ENCODE measurements around the gene GBE1.

GBE1 gene

DNA sequence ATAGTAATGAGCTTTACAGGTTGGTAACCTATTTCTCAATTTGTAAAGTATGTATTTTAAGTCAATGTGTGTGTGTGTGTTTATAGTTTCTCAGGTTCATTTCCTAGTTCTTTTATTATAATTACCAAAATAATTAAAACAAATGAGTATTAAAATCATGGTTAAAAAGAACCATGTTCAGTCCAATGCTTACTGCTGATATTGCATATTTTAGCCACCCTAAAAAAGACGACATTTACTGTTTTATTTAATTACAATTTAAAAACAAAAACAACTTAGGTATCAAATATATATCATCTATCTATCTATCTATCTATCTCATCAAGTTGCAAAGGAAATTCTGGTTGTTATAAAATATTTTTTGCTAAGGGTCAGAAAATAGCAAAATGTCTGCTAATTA, 203.3 kb downstream of the GBE1 start:
- DNase-seq (ENCODE audit: low read depth): no peak
- TF ChIP-seq, protein P1, sequence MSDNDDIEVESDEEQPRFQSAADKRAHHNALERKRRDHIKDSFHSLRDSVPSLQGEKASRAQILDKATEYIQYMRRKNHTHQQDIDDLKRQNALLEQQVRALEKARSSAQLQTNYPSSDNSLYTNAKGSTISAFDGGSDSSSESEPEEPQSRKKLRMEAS (IDR thresholded peaks at IDR 0.05; ENCODE audit: low read depth, low read length): no peak
- TF ChIP-seq, protein P2, sequence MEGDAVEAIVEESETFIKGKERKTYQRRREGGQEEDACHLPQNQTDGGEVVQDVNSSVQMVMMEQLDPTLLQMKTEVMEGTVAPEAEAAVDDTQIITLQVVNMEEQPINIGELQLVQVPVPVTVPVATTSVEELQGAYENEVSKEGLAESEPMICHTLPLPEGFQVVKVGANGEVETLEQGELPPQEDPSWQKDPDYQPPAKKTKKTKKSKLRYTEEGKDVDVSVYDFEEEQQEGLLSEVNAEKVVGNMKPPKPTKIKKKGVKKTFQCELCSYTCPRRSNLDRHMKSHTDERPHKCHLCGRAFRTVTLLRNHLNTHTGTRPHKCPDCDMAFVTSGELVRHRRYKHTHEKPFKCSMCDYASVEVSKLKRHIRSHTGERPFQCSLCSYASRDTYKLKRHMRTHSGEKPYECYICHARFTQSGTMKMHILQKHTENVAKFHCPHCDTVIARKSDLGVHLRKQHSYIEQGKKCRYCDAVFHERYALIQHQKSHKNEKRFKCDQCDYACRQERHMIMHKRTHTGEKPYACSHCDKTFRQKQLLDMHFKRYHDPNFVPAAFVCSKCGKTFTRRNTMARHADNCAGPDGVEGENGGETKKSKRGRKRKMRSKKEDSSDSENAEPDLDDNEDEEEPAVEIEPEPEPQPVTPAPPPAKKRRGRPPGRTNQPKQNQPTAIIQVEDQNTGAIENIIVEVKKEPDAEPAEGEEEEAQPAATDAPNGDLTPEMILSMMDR (IDR thresholded peaks at IDR 0.05; ENCODE audit: low read depth, low read length): no peak
- TF ChIP-seq POLR2A (IDR thresholded peaks at IDR 0.05; ENCODE audit: extremely low read depth, insufficient read length): no peak
- no peak for TF ChIP-seq MYC (IDR thresholded peaks at IDR 0.05; ENCODE audit: low read depth, low read length)
- no peak overlapping the region for H3K4me3 ChIP-seq (ENCODE audit: low read depth, low read length)

DNA sequence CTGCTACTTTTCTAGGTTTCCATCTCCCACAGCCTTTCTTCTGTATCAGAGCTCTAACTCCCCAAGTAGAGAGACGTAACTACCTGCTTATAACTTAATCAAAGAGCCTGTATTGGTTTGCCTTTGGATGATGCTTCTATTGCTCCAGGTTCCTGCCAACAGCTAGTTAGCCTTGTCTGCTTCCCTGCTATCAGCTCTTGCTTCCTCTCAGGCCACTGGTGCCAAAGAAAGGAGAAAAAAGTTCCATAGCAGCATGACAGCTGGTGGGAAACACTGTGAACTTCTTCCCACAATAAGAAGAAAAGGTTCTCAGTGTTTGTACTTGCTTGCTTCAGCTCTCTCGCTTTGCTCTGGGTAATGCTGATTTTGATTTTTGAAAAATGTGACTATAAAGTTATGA, 206.6 kb downstream of the GBE1 start:
- no peak for DNase-seq (ENCODE audit: low read depth)
- H3K4me3 ChIP-seq (ENCODE audit: low read depth, low read length): no peak overlapping the region
- no peak for TF ChIP-seq POLR2A (IDR thresholded peaks at IDR 0.05; ENCODE audit: extremely low read depth, insufficient read length)
- TF ChIP-seq, protein P2 (IDR thresholded peaks at IDR 0.05; ENCODE audit: low read depth, low read length): no peak
- no peak for TF ChIP-seq MYC (IDR thresholded peaks at IDR 0.05; ENCODE audit: low read depth, low read length)
- TF ChIP-seq, protein P1 (IDR thresholded peaks at IDR 0.05; ENCODE audit: low read depth, low read length): no peak

DNA sequence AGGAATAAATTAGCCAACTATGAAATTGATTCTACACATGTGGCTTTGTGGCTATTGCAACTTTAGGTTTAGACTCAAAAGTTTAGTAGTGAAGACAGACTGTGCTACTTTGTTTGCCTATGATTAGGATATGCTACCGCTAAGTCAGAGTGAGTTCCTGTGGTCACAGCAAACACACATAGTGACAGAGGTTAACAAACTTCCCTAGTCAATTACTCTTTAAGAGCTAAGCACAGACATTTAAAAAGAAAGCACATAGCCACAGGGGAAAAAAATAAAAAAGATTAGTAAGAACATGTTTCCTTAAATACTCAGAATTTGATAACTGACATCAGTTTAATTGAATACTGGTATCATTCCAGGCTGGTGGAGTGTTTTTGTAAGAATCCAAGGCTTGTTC, 207.1 kb downstream of the GBE1 start:
- DNase-seq (ENCODE audit: low read depth): peak; percentile 9
- TF ChIP-seq, protein P2 (IDR thresholded peaks at IDR 0.05; ENCODE audit: low read depth, low read length): no peak
- TF ChIP-seq MYC (IDR thresholded peaks at IDR 0.05; ENCODE audit: low read depth, low read length) (no peak), POLR2A (IDR thresholded peaks at IDR 0.05; ENCODE audit: extremely low read depth, insufficient read length) (no peak)
- TF ChIP-seq, protein P1 (IDR thresholded peaks at IDR 0.05; ENCODE audit: low read depth, low read length): no peak
- H3K4me3 ChIP-seq (ENCODE audit: low read depth, low read length): no peak overlapping the region

DNA sequence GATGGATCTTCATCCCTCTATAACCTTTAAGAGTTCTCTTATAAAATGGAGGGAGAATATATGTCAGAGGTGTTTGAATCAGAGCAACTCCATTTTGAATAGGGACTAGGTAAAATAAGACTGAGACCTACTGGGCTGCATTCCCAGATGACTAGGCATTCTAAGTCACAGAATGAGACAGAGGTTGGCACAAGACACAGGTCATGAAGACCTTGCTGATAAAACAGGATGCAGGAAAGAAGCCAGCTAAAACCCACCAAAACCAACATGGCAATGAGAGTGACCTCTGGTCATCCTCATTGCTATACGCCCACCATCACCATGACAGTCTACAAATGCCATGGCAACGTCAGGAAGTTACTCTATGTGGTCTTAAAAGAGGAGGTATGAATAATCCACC, 211.0 kb downstream of the GBE1 start:
- no peak for DNase-seq (ENCODE audit: low read depth)
- no peak overlapping the region for H3K4me3 ChIP-seq (ENCODE audit: low read depth, low read length)
- TF ChIP-seq, protein P1 (IDR thresholded peaks at IDR 0.05; ENCODE audit: low read depth, low read length): no peak
- TF ChIP-seq MYC (IDR thresholded peaks at IDR 0.05; ENCODE audit: low read depth, low read length) (no peak), POLR2A (IDR thresholded peaks at IDR 0.05; ENCODE audit: extremely low read depth, insufficient read length) (no peak)
- TF ChIP-seq, protein P2 (IDR thresholded peaks at IDR 0.05; ENCODE audit: low read depth, low read length): no peak

DNA sequence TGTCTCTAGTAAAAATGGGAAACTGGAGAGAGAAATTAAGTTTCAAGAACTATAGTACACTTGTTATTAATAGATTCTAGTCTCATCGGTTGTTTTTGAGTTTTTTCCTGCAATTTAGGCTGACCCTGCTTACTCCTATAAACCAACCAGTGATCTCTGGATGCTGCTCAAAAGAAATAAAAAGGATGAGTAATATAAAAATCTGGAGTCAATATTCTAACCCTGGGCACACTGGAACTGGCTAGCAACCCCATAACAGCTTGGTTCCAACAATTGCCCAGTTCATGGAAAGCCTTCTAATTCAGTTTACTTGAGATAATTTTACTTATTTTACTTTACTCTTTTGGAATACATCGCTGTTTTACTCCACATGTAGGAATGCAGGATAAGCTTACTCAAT, 211.6 kb downstream of the GBE1 start:
- no peak overlapping the region for H3K4me3 ChIP-seq (ENCODE audit: low read depth, low read length)
- no peak for DNase-seq (ENCODE audit: low read depth)
- TF ChIP-seq MYC (IDR thresholded peaks at IDR 0.05; ENCODE audit: low read depth, low read length) (no peak), POLR2A (IDR thresholded peaks at IDR 0.05; ENCODE audit: extremely low read depth, insufficient read length) (no peak)
- TF ChIP-seq, protein P1 (IDR thresholded peaks at IDR 0.05; ENCODE audit: low read depth, low read length): no peak
- TF ChIP-seq, protein P2 (IDR thresholded peaks at IDR 0.05; ENCODE audit: low read depth, low read length): no peak

DNA sequence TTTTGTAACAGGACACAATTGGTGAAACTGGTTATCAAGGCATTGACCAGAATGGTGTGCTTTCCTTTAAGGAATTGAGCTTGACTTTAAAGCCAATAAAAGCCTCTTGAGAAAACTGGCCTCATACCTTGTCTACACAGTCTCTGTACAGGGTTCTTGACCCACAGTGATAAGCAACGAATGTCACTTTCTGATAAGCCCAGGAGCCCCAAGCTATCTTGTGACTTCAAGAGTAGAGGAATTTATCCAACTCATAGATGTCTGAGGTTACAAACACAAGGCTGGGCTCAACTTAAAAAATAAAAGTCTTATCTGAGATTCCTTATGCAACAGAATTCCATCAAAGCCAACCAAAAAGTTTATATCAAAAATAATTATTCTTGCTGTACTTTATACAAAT, 212.1 kb downstream of the GBE1 start:
- DNase-seq (ENCODE audit: low read depth): no peak
- H3K4me3 ChIP-seq (ENCODE audit: low read depth, low read length): no peak overlapping the region
- no peak for TF ChIP-seq POLR2A (IDR thresholded peaks at IDR 0.05; ENCODE audit: extremely low read depth, insufficient read length)
- TF ChIP-seq, protein P2 (IDR thresholded peaks at IDR 0.05; ENCODE audit: low read depth, low read length): no peak
- TF ChIP-seq, protein P1 (IDR thresholded peaks at IDR 0.05; ENCODE audit: low read depth, low read length): no peak
- TF ChIP-seq MYC (IDR thresholded peaks at IDR 0.05; ENCODE audit: low read depth, low read length): no peak

Measured in NB4 (cell line).